Gastrocnemius medialis (tissue), 4 donors: Measurements from ENCODE around the gene GAPVD1.

Source experiments
- POLR2A ChIP-seq, 2 donors: fragments of 450-650 bp; IDR thresholded peaks; one replicate each; pipeline ENCODE4 v1.6.1; 2017; ENCODE audit warnings: antibody characterized with exemption in 2 of 2, mild to moderate bottlenecking in 2 of 2, moderate library complexity in 2 of 2
- TF ChIP-seq, protein P1 (sequence below), 5 experiments: fragments of 450-650 bp in 3 of 5; fragments of 200-600 bp in 2 of 5; sonication (generic) in 2 of 5; IDR thresholded peaks in 4 of 5; conservative IDR thresholded peaks in 1 of 5; 1 replicate in 4 of 5; 2 replicates in 1 of 5; pipeline ENCODE4 v1.5.1; 2016 to 2019; ENCODE audit warnings: antibody characterized with exemption in 5 of 5, mild to moderate bottlenecking in 3 of 5, moderate library complexity in 3 of 5

DNA sequence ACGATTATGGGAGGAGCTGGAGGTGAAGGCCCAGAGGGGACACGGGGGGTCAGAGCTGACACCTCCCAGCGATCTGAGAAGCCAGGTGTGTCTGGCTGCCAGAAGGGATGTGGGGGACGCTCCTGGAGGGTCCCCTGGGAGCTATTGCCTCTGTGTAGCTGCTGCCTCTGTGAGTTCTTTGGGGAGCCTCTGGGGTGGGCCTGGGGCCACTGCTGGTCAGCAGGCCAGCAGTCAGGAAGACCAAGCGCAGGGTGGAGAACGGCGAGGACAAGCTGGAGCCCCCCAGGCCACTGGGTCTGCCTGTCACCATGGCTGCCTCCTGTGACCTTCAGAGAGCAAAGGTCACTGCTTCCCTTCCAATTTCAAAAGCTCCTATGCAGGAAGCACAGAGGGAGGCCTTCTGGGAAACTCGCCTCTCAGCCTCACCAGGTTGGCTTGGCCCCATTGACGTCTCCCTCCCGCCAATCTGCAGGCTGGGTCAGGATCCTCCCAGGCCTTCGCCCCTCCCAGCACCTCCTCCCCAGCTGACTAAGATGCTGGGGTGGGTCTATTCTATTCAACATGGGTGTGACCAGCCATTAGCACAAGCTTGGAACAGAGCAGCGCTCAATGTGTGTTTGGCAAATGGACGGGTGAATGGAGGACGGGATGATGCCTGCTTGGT lies 126.4 kb downstream of the GAPVD1 start:
- TF ChIP-seq, protein P1, sequence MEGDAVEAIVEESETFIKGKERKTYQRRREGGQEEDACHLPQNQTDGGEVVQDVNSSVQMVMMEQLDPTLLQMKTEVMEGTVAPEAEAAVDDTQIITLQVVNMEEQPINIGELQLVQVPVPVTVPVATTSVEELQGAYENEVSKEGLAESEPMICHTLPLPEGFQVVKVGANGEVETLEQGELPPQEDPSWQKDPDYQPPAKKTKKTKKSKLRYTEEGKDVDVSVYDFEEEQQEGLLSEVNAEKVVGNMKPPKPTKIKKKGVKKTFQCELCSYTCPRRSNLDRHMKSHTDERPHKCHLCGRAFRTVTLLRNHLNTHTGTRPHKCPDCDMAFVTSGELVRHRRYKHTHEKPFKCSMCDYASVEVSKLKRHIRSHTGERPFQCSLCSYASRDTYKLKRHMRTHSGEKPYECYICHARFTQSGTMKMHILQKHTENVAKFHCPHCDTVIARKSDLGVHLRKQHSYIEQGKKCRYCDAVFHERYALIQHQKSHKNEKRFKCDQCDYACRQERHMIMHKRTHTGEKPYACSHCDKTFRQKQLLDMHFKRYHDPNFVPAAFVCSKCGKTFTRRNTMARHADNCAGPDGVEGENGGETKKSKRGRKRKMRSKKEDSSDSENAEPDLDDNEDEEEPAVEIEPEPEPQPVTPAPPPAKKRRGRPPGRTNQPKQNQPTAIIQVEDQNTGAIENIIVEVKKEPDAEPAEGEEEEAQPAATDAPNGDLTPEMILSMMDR (IDR thresholded peaks at IDR 0.05 in 4 of 5, conservative IDR thresholded peaks at IDR 0.05 in 1 of 5) = no peak
- no peak for TF ChIP-seq POLR2A (IDR thresholded peaks at IDR 0.05)
